BJ (cell line): Measurements from ENCODE around the gene CYP4A22. TPM values are rescaled to one million over a fixed set of nuclear protein-coding genes. Genes with fewer than 3 reads are reported as not detected.
"Not testable (repeated sequence)": the region's sequence is repeated elsewhere in the genome, so short reads cannot be mapped to it uniquely, and the experiment has no call there.

ENCODE experiments used
- CTCF ChIA-PET: fragments of 350-600 bp; formaldehyde crosslinking; extraction: SDS; loops from one replicate; lab custom pipeline; 2021; ENCODE audit warnings: antibody characterized with exemption, inconsistent platforms; lab: Yijun Ruan, JAX
- POLR2A ChIA-PET: fragments of 300-600 bp; sonication (Branson Sonifier 250); formaldehyde crosslinking; extraction: SDS; loops from one replicate; lab custom pipeline; 2021; ENCODE audit warnings: antibody characterized with exemption; lab: Charles Lee
- DNase-seq: peaks from one replicate; pipeline ENCODE4 v3.0.0-alpha.2; 2011; ENCODE audit warnings: low read depth
- H3K27me3 ChIP-seq: 2 replicates; pipeline ENCODE4 v1.6.0; 2011; ENCODE audit warnings: low read length; ENCODE audit not compliant: control insufficient read depth, insufficient read depth
- H3K36me3 ChIP-seq: 2 replicates; pipeline ENCODE4 v1.5.1; 2011; ENCODE audit warnings: low read length; ENCODE audit not compliant: control insufficient read depth, insufficient read depth
- H3K4me3 ChIP-seq: 2 replicates; pipeline ENCODE4 v1.5.1; 2011; ENCODE audit warnings: low read depth, mild to moderate bottlenecking, control low read depth, low read length
- CTCF ChIP-seq: IDR thresholded peaks from 2 replicates; pipeline ENCODE4 v1.5.1; 2011; ENCODE audit warnings: low read depth, mild to moderate bottlenecking, control low read depth, inconsistent platforms, low read length, moderate library complexity; ENCODE audit not compliant: insufficient read depth
- polyA minus RNA-seq: library from RNA; depleted of rRNA, polyadenylated mRNA; stranded (reverse); fragments of >200 nt; gene quantifications from 2 replicates; pipeline ENCODE4 v1.2.3, GENCODE V29; 2011; rRNA and poly(A)+ RNA removed
- polyA plus RNA-seq: library from polyadenylated mRNA; depleted of rRNA; stranded (reverse); fragments of >200 nt; gene quantifications from 2 replicates; pipeline ENCODE4 v1.2.3, GENCODE V29; 2011; rRNA removed

Gene CYP4A22
- not detected in 2 replicates for polyA plus RNA-seq
- polyA minus RNA-seq = 0.14 TPM in 1 of 2 replicates, not detected in the other

DNA sequence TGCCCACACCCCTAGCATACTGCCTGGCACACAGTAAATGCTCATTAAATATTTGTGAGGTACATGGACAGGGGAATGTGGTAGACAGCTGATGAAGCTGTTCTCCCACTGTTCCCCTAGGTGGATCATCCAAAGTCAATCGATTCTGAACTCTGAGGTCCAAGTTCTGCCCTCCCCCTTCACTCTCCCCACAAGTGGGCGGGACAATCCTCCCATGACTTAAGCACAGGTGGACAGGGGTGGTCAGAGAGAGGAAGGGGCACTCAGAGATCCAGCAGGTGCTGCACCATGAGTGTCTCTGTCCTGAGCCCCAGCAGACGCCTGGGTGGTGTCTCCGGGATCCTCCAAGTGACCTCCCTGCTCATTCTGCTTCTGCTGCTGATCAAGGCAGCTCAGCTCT lies at the start of gene CYP4A22:
TSS of gene CYP4A22 (plus strand) at position 244 of the 400 bp plus-strand sequence. CDS start at position 289, 45 bp downstream.
- no peaks in the 10 kb centered on the region for H3K27me3 ChIP-seq
- CTCF ChIA-PET = no interaction called here

DNA sequence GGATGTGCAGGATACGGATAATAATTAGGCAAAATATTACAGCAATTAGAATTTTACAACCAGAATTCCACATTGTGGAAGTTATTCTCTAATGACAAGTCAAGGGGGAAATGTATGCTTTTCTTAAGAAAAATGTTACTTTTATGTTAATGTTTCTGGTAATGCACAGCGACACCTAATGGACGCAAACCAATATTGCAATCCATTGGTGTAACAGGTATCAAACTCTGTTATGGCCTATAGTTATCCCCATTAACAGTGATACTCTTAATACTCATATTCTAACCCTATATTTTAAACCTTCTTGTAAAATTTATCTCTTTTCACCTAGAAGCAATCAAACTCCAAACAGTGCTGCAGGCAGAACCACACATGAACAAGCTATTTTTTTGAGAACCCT lies 47.9 kb upstream of the CYP4A22 start:
- POLR2A ChIA-PET, H3K36me3 ChIP-seq, DNase-seq, H3K27me3 ChIP-seq, H3K4me3 ChIP-seq: not testable (repeated sequence)
- TF ChIP-seq CTCF = peak; percentile 46
- CTCF ChIA-PET = interaction anchor here (1.1 kb wide), 1 partner anchor 342 kb away, joined by 3 read pairs; no protein-coding TSS in a partner anchor

More for the DNA sequence above, at the start of gene CYP4A22:
- no peak for TF ChIP-seq CTCF
- no peak for DNase-seq
- H3K36me3 ChIP-seq = no peaks in the 10 kb centered on the region
- no peak within 1 kb of the TSS for H3K4me3 ChIP-seq
- POLR2A ChIA-PET = no interaction called here

DNA sequence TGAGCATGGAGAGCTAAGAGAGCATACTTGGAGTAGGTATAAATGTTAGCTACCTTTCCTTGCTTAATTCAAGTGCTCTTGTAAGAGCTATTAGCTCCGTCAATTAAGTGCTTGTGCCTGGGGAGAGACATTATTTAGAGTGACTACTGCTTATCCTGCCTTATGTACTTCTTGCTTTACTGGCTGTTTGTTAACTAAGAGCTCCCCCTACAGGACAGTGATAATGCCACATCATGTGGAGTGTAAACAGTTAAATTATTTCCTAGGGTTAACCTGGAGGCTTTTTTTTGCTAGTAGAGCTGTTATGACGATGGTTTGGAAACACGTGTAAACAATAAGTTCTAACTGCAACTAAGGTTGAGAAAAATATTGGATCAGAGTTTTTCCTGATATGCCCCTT lies 45.8 kb upstream of the CYP4A22 start:
- DNase-seq, H3K4me3 ChIP-seq, POLR2A ChIA-PET, CTCF ChIA-PET, H3K27me3 ChIP-seq, H3K36me3 ChIP-seq: not testable (repeated sequence)
- peak; percentile 19; the same call in 1 of the 2 replicates for TF ChIP-seq CTCF

GRCh38 chr1:47104816-47105215 lies 32.4 kb upstream of the CYP4A22 start:
- Histone ChIP-seq H3K4me3 (no peak overlapping the region), H3K27me3 (no peaks in the 10 kb centered on the region), H3K36me3 (no peaks in the 10 kb centered on the region)
- ChIA-PET CTCF (no interaction called here), POLR2A (no interaction called here)
- DNase-seq = no peak
- TF ChIP-seq CTCF = no peak

DNA sequence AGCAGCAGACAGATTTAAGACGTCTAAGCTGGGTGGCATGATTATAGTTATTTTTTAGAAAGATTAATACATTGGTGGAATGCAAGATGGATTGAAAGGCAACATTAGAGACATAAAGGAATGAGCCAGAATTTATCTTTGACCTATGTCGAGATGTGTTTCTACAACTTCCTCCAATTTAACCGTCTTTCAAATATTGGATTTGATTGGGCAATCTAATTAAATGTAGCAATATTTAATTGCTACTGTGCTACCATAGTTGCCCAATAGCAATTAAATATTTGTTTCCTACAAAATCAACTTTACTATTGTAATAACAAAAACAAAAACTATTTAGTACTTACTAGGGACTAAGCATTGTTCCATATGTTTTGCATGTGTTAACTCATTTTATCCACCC lies 30.4 kb upstream of the CYP4A22 start:
- Histone ChIP-seq H3K4me3 (no peak overlapping the region), H3K27me3 (no peaks in the 10 kb centered on the region), H3K36me3 (no peaks in the 10 kb centered on the region)
- DNase-seq = no peak
- CTCF ChIA-PET = no interaction called here
- no peak for TF ChIP-seq CTCF
- POLR2A ChIA-PET = no interaction called here

- DNase-seq, H3K27me3 ChIP-seq, H3K4me3 ChIP-seq, H3K36me3 ChIP-seq, POLR2A ChIA-PET: not testable (repeated sequence)
- CTCF ChIA-PET = interaction anchor here (0.6 kb wide), 1 partner anchor 191 kb away, joined by 3 read pairs; no protein-coding TSS in a partner anchor
Observed at GRCh38 chr1:47107851-47108574, 29.2 kb upstream of the CYP4A22 start.

DNA sequence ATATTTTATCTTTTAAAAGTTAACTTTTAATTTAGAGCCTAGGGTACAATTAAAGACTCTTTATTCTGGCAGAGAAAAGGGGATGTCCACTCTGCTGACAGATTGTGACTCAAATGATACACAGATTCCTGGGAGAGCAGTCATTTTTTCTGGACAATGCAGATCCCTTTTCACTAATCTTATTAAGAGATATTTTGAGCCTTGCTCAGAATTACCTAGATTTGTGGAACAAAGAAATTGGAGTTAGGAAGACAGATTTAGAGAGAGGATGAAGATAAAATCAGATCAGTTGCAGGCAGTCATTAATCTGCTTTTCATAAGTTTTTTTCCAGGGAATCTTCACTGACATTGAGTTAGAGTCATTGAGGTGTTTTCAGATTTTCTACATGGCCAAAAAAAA lies 27.8 kb upstream of the CYP4A22 start:
- DNase-seq, H3K27me3 ChIP-seq, H3K4me3 ChIP-seq, H3K36me3 ChIP-seq, CTCF ChIA-PET, POLR2A ChIA-PET: not testable (repeated sequence)
